HCT116 (cell line): Measurements from ENCODE around the gene MTMR12. TPM values are rescaled to one million over a fixed set of nuclear protein-coding genes. Genes with fewer than 3 reads are reported as not detected.

Experiments
- ATAC-seq: fragments of 200-7000 bp; cut with Tn5 transposase; 2 replicates; pipeline ENCODE4 v1.9.1; 2020; ENCODE audit warnings: mild to moderate bottlenecking, moderate library complexity
- BruUV-seq: library from RNA; stranded (reverse); fragments of 400-500 nt; replicated peaks from 2 replicates; lab custom pipeline; 2021; lab: Mats Ljungman, UMichigan
- CTCF ChIA-PET: fragments of 300-600 bp; sonication (Branson Sonifier 250); formaldehyde crosslinking; loops from one replicate; lab custom pipeline; 2021; ENCODE audit warnings: antibody characterized with exemption; lab: Charles Lee
- POLR2A ChIA-PET: fragments of 300-600, 350-600 bp; sonication (Branson Sonifier 250); formaldehyde crosslinking; loops from one replicate; lab custom pipeline; 2021; ENCODE audit warnings: antibody characterized with exemption; lab: Charles Lee
- RAD21 ChIA-PET, 2 experiments: fragments of 300-600 bp; sonication (Branson Sonifier 250); formaldehyde crosslinking; loops; one replicate each; lab custom pipeline; 2023; ENCODE audit warnings: low total read pairs in 2 of 2; ENCODE audit not compliant: uncharacterized antibody in 2 of 2, unreplicated experiment in 2 of 2, low non-redundant PET in 1 of 2; lab: Charles Lee
- DNase-seq: peaks from one replicate; pipeline ENCODE4 v3.0.0-alpha.2; 2010; ENCODE audit warnings: low read depth, low spot score
- H2AFZ ChIP-seq: fragments of 200-600 bp; shearing (Covaris generic), sonication (generic); 2 replicates; pipeline ENCODE4 v1.6.1; 2017; ENCODE audit warnings: low read depth, mixed run types, mixed read lengths, antibody characterized with exemption, low read length; ENCODE audit not compliant: poor library complexity, severe bottlenecking
- H3K27ac ChIP-seq: 2 replicates; pipeline ENCODE4 v1.5.1; 2012; ENCODE audit warnings: low read depth, low read length
- H3K27me3 ChIP-seq: fragments of 200-600 bp; sonication (generic); 2 replicates; pipeline ENCODE4 v1.6.1; 2016; ENCODE audit warnings: mixed run types, low read length, mixed read lengths; ENCODE audit not compliant: insufficient read depth
- H3K36me3 ChIP-seq, 2 experiments: fragments of 200-500 bp in 1 of 2; fragments of 200-600 bp in 1 of 2; sonication (Bioruptor generic) in 1 of 2; sonication (generic) in 1 of 2; 2 replicates each; pipeline versions ENCODE4 v1.5.1 to v1.6.1; 2014 to 2016; ENCODE audit warnings: low read length in 2 of 2, inconsistent platforms in 1 of 2, mixed read lengths in 1 of 2, mixed run types in 1 of 2; ENCODE audit not compliant: insufficient read depth in 2 of 2, control insufficient read depth in 1 of 2
- H3K4me1 ChIP-seq, 2 experiments: fragments of 200-600 bp in 1 of 2; sonication (generic) in 1 of 2; 2 replicates each; pipeline versions ENCODE4 v1.5.1 to v1.6.1; 2012 to 2017; ENCODE audit warnings: low read length in 2 of 2, inconsistent platforms in 1 of 2, mild to moderate bottlenecking in 1 of 2, mixed read lengths in 1 of 2, mixed run types in 1 of 2, moderate library complexity in 1 of 2; ENCODE audit not compliant: insufficient read depth in 2 of 2, control insufficient read depth in 1 of 2
- H3K4me2 ChIP-seq: fragments of 200-600 bp; sonication (generic); 2 replicates; pipeline ENCODE4 v1.6.1; 2017; ENCODE audit warnings: mixed run types, low read length, mixed read lengths
- H3K4me3 ChIP-seq, 2 experiments: fragments of 200-600 bp in 1 of 2; sonication (generic) in 1 of 2; replicated peaks in 1 of 2; 2 replicates each; pipeline ENCODE4 v1.5.1; 2011 to 2016; ENCODE audit warnings: low read length in 2 of 2, control low read depth in 1 of 2, low read depth in 1 of 2, mild to moderate bottlenecking in 1 of 2, mixed read lengths in 1 of 2, mixed run types in 1 of 2
- H3K79me2 ChIP-seq: fragments of 200-600 bp; sonication (generic); 2 replicates; pipeline ENCODE4 v1.6.1; 2017; ENCODE audit warnings: mild to moderate bottlenecking, mixed run types, low read length, moderate library complexity, mixed read lengths; ENCODE audit not compliant: insufficient read depth
- H3K9ac ChIP-seq: fragments of 200-600 bp; sonication (generic); 2 replicates; pipeline ENCODE4 v1.6.1; 2016; ENCODE audit warnings: low read length, mixed read lengths
- H3K9me2 ChIP-seq: fragments of 200-600 bp; sonication (generic), shearing (Covaris generic); 2 replicates; pipeline ENCODE4 v1.6.1; 2017; ENCODE audit warnings: mixed run types, mild to moderate bottlenecking, moderate library complexity; ENCODE audit not compliant: insufficient read depth
- H3K9me3 ChIP-seq, 2 experiments: fragments of 200-500 bp in 1 of 2; fragments of 200-600 bp in 1 of 2; sonication (Bioruptor generic) in 1 of 2; sonication (generic) in 1 of 2; 2 replicates each; pipeline ENCODE4 v1.6.1; 2014 to 2017; ENCODE audit warnings: low read length in 2 of 2, mixed read lengths in 2 of 2, inconsistent platforms in 1 of 2, low read depth in 1 of 2, mild to moderate bottlenecking in 1 of 2, mixed run types in 1 of 2, moderate library complexity in 1 of 2; ENCODE audit not compliant: control insufficient read depth in 1 of 2, insufficient read depth in 1 of 2
- H4K20me1 ChIP-seq: fragments of 200-600 bp; sonication (generic), shearing (Covaris generic); 2 replicates; pipeline ENCODE4 v1.6.1; 2017; ENCODE audit warnings: mixed run types, mild to moderate bottlenecking, moderate library complexity; ENCODE audit not compliant: insufficient read depth
- ATF3 ChIP-seq: IDR thresholded peaks from 2 replicates; pipeline ENCODE4 v1.6.1; 2012
- FOSL1 ChIP-seq: IDR thresholded peaks from 2 replicates; pipeline ENCODE4 v1.6.1; 2012; ENCODE audit warnings: low read depth
- REST ChIP-seq: IDR thresholded peaks from 2 replicates; pipeline ENCODE4 v1.6.1; 2012; ENCODE audit warnings: low read depth
- ZNF274 ChIP-seq: fragments of 200-500 bp; sonication (Bioruptor generic); IDR thresholded peaks from 2 replicates; pipeline ENCODE4 v1.6.1; 2014; ENCODE audit warnings: mild to moderate bottlenecking, low read depth, low read length, inconsistent platforms
- intact Hi-C: fragments of 100-400 bp; cut with micrococcal nuclease; formaldehyde crosslinking; loops from 2 replicates; pipeline ENCODE4 v1.10.0; 2022
- total RNA-seq: library from RNA; stranded (reverse); gene quantifications from one replicate; pipeline ENCODE4 v1.2.1, GENCODE V29; 2021; ENCODE audit not compliant: unreplicated experiment
- TF ChIP-seq, protein P1 (sequence below), 3 experiments: fragments of 200-600 bp in 1 of 3; sonication (generic) in 1 of 3; IDR thresholded peaks in 2 of 3; conservative IDR thresholded peaks in 1 of 3; 2 replicates each; pipeline ENCODE4 v1.5.1; 2012 to 2017; ENCODE audit warnings: low read depth in 2 of 3, low read length in 2 of 3, antibody characterized with exemption in 1 of 3, borderline replicate concordance in 1 of 3, control low read depth in 1 of 3, mild to moderate bottlenecking in 1 of 3, mixed read lengths in 1 of 3, mixed run types in 1 of 3, moderate library complexity in 1 of 3; ENCODE audit not compliant: insufficient read depth in 1 of 3

MTMR12 gene
- total RNA-seq, 1 experiment from 2014 or later = 27.3 TPM

- RAD21 ChIA-PET = no interaction called here
- H3K4me2 ChIP-seq = no peak overlapping the region
- H3K4me3 ChIP-seq = no peak overlapping the region
- intact Hi-C loops = no loop called here
- POLR2A ChIA-PET = no interaction called here
- no peaks in the 10 kb centered on the region for H3K27me3 ChIP-seq
- CTCF ChIA-PET = interaction anchor here (0.9 kb wide), 1 partner anchor 10 kb away, joined by 5 read pairs; no protein-coding TSS in a partner anchor
- no peak overlapping the region for H3K27ac ChIP-seq
- TF ChIP-seq, protein P1, sequence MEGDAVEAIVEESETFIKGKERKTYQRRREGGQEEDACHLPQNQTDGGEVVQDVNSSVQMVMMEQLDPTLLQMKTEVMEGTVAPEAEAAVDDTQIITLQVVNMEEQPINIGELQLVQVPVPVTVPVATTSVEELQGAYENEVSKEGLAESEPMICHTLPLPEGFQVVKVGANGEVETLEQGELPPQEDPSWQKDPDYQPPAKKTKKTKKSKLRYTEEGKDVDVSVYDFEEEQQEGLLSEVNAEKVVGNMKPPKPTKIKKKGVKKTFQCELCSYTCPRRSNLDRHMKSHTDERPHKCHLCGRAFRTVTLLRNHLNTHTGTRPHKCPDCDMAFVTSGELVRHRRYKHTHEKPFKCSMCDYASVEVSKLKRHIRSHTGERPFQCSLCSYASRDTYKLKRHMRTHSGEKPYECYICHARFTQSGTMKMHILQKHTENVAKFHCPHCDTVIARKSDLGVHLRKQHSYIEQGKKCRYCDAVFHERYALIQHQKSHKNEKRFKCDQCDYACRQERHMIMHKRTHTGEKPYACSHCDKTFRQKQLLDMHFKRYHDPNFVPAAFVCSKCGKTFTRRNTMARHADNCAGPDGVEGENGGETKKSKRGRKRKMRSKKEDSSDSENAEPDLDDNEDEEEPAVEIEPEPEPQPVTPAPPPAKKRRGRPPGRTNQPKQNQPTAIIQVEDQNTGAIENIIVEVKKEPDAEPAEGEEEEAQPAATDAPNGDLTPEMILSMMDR (IDR thresholded peaks at IDR 0.05 in 2 of 3, conservative IDR thresholded peaks at IDR 0.05 in 1 of 3; ENCODE audit: borderline replicate concordance in 1 of 3, insufficient read depth in 1 of 3, low read depth in 2 of 3, low read length in 2 of 3) = no peak
- no peak for TF ChIP-seq REST
- TF ChIP-seq FOSL1 = no peak
- no peak for TF ChIP-seq ZNF274
- TF ChIP-seq ATF3 = no peak
- TF ChIP-seq, all 23 proteins: peak for 0
- no peaks in the 10 kb centered on the region for H4K20me1 ChIP-seq
- H3K9ac ChIP-seq = no peak overlapping the region
- H3K36me3 ChIP-seq = no peaks in the 10 kb centered on the region
- H3K79me2 ChIP-seq = no peaks in the 10 kb centered on the region
- H2AFZ ChIP-seq = no peak overlapping the region
- no peaks in the 10 kb centered on the region for H3K9me2 ChIP-seq
- no peak for ATAC-seq
- no peaks in the 10 kb centered on the region for H3K4me1 ChIP-seq
- DNase-seq = no peak
- BruUV-seq = no TSS peak
- H3K9me3 ChIP-seq = peaks cover 6 to 11% of the 10 kb centered on the region in 2 experiments; a peak in 2 of 4 replicates
These were observed 27.1 kb upstream of the MTMR12 start for GRCh38 chr5:32339878-32340277.
